GM19099 (cell line): Measurements from ENCODE around the gene DSTN.

Experiments used
- POLR2A ChIP-seq: IDR thresholded peaks from 3 replicates; pipeline ENCODE4 v1.6.1; 2011; ENCODE audit warnings: low read depth; ENCODE audit not compliant: insufficient read length; ENCODE audit errors: extremely low read depth

The DSTN gene

DNA sequence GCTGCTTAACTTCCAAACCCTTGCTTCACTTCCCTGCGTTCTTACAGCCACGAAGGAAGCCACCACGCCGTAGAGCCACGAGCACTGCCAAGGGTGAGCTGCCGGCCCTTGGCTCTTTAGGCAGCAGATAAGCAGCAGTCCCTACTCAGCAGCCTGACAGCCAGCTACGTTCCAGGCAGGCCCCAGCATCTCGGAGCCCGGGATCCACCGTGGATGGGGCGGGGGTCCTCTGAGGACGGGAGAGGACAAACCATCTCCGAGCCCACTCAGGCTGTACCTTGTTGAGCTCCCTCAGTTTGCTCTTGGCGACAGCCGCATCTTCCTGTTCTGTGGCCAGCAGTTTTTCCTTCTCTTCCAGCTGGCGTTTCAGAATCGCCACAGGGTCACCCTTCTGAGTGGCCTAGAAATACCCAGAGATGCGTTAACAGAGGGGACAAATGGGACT is 71.7 kb downstream of the DSTN start:
- no peak for TF ChIP-seq POLR2A

DNA sequence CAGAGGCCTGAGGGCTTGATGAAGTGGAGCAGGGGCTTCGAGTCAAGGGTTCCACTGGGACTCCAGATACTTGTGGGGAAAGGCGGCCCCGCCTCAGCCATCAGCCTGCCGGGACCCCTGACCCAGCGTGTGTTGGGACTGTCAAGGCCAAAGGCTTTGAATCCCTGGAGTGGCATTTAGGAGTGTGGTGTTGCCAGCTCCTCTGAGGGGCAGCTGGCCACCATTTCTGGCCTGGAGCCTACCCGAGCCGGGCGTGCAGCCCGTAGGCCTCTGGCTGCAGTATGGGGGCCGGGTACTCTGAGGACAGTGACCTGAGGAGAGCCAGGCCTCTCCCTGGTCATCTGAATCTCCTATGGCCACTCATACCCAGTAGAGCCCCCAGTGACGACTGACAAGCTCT is 72.1 kb downstream of the DSTN start:
- no peak for TF ChIP-seq POLR2A

DNA sequence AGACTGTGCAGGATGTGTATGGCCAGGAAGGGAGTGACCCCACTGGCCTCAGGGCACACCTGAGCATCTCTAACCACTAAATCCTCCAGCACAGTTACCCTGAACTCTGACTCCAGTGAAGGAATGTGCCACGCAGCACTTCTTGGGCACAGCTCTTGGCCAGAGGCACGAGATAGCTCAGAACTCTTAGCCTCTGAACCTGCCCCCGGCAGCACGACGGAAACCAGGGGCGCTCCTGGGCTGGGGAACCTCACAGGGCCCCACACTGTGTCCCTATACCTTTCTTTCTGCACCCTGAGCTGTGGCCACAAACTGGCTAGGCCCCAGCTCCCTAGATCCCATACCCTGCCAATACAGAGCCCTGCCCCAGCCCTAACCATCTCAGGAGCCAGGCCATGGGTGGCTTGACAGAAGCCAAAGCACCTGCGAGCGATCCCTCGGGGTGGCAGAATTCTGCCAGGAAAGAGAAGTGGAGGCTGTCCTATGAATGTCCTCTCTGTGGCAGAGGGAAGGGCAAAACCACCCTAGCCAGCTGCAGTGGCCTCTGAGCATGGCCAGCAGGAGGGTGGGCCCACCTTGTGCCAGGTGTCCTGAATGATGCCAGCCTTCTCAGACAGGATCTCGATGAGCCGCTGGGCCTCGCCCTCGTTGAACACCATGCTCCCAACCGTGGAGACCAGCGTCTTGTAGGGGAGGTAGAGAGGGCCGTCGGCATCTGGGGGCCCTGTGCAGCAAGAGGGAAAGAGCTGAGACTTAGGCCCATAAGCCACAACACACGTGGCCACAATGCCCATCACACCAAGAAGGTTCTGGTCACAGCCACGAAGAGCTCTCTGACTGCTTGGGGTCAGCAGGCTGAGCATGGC is 72.8 kb downstream of the DSTN start:
- no peak for TF ChIP-seq POLR2A

DNA sequence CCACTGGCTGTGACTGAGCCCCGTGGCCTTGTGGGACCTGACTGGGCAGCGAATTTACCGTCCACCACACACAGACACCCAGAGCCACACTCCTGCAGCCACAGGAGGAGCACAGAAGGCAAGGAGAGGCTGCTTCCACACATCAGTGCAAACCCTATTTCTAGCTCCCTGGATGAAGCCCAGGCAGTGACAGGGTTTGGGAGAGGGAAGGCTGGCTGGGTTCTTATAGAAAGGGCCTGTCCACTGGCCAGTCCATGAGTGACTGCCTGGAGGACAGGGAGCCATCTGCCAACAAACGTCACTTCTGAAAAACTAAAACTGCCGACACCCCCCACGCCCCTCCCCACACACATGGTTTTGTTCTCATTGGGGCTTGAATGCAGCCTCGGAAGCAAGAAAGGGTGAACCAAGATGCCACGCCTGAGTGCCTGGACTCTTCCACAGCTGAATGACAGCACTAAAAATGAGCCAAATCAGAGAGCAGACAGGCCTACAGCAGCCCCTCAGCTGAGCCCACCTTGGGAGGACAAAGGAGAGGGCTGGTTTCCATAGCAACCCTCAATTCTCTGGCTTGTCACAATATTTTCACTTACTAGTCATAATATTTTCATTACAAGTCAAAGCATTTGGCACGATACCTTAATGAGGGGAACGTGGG is 73.8 kb downstream of the DSTN start:
- TF ChIP-seq POLR2A = no peak

DNA sequence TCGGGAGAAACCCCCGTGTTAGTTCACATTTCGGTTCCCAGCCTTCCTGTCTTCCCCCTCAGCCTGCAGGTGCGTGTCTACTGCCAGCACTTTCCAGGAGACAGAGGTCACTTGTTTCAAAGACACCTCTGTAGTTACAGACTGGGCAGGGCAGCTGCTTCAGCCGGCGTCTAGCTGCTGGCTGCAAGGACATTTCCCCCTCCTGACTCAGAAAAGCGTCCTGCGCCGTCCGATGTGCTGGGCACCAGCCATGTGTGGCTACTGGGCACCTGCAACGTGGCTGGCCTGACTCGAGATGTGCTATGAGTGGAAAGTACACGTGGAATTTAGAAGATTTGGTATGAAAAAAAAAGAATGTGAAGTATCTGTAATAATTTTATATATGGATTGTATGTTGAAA is 74.6 kb downstream of the DSTN start:
- no peak for TF ChIP-seq POLR2A

DNA sequence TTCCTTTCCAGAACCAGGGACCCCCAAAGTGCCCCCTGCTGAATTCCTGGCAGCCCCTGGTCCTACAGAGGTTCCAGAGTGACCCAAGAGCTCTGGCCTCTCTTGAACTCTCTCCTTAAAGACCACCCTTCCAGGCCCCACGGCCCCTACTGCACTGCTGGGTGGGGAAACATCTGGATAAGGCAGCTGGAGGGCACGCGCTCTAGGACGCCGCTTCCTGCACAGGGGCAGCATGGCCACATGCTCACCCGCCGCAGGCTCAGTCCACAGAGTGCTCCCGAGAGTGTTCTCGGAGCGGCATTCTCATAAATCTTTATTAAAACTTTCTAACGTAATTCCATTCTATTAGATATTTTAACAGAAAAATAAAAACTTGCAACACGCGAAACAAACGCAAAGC is 75.1 kb downstream of the DSTN start:
- no peak for TF ChIP-seq POLR2A

DNA sequence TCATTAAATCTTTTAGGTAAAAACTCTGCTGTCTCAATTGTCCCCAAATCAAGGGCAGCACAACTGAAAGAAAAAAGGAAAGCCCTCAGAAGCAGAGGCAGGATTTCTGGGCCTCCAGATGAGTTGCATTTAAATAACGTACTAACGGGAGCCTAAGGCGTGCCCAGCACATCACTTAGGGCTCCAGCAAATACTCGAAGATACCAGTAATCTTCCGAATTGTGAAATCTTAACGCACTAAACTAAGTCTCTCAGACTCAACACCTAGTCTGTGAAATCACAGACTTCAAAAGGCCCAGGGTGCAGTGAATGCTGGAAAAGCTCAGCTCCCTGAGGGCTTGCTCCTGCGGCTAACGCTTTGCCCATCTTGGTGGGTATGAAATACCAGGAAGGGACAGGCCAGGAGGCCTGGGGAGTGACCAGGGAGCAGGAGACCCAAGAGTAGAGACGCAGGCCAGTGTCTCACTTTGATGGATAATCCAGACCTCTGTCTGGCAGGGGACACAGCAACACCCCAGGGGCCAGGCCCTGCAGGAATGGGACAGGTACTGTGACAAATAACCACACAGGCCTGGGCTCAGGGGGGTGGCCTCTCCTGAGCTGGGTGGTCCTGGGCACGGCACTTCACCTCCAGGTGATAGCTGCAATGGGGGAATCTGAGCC is 75.8 kb downstream of the DSTN start:
- no peak for TF ChIP-seq POLR2A

DNA sequence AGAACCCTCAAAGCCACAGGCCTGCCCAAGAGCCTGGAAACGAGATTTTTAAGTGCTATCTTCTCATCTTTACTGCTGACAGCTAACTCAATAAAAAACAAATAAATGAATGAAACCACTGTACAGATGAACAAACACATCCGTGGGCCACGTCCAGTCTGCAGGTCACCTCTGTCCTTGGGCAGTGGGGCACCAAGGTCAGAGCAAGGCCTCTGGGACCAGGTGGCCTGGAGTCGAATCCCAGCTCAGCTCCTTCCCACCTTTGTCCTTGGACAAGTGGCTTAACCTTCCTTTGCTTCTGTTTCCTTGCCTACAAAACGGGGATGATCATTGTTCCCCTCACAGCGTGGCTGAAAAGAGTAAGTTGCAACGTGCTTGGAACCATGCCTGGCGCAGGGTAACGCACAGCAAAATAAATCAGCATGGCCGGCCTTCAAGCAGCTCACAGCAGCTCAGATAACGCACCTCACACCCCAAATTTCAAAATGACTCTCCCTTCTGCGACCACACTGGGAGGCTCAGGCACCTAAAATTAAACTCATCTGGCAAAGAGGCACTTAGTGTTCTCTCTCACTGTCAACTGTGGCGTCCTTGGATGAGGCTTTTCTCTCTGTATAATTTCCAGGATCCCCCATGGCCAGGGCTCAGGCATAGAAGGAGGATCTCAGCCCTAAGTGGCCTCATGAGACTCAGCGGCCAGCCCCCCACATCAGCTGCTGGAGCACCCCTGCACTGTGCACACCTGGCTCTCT is 76.5 kb downstream of the DSTN start:
- no peak for TF ChIP-seq POLR2A

DNA sequence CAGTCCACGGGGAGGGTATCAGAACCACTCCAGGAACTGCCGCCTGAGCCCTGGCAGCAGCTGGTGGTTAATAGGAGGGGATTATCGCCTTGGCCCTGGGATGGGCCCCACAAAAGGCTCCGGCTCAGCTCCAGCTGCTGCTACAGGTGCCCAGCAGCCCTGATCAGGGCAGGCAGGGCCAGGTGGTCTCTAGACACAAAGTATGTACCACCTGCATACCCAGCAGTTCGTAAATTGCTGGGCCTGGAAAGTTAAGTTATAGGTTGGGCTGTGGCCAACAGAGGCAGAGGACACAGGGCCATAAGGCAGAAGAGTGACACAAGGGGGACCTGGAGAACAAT is 77.1 kb downstream of the DSTN start:
- TF ChIP-seq POLR2A = no peak

DNA sequence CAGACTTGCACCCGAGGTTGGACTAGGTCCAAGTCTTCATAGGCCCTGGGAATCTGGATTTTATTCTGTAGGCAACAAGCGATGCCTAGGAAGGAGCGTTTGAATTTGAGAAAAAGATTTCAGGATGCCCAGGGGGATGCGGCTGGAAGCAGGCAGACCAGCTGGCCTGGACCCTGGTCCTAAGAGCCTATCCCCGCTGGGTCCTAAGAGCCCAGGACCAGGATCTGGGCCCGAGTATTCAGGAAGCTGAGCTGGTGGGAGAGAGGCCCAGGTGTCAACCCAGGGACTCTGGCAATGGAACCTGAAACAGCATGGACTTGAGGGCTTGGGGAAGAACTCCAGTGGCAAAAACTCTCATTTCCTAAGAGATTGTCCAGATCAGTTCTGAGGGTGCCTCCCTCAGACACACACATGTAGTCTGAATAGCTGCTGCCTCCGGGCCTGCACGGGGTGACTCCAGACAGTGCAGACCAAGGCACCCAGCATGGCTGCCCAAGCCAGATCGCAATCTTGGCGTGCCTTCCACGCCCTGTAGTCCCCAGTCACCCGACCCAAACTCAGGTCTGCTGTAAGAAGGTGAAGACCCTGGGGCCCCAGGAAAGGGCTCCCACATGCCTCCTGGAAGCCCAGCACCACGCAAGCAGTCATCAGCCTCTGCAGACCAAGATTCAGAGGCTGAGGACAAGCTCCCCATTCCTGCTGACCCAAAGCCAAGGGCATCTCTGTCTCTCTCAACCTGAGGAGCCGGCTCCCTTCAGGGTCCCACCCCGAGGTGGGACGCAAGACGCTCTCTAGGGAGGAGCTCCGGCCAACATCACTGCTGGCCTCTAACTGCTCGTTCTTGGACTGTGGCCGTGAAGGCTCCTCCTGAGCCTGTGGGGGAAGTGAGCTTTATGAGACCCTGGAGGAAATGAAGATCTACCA is 77.8 kb downstream of the DSTN start:
- TF ChIP-seq POLR2A = no peak

DNA sequence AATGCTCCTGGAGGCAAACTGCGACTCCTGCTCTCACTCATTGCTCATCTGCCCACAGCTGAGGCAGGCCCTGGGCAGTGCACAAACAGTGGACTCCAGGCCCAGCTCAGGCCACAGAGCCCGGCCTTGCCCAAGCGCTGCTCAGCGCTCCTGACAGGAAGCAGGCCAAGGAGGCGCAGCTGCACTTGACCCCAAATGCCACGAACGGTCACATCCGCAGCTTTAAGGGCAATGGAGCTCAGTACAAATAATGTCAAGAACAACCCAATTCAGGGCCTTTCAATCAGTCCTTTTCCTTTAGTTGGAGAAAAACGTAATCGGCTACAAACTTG is 78.4 kb downstream of the DSTN start:
- TF ChIP-seq POLR2A = no peak

DNA sequence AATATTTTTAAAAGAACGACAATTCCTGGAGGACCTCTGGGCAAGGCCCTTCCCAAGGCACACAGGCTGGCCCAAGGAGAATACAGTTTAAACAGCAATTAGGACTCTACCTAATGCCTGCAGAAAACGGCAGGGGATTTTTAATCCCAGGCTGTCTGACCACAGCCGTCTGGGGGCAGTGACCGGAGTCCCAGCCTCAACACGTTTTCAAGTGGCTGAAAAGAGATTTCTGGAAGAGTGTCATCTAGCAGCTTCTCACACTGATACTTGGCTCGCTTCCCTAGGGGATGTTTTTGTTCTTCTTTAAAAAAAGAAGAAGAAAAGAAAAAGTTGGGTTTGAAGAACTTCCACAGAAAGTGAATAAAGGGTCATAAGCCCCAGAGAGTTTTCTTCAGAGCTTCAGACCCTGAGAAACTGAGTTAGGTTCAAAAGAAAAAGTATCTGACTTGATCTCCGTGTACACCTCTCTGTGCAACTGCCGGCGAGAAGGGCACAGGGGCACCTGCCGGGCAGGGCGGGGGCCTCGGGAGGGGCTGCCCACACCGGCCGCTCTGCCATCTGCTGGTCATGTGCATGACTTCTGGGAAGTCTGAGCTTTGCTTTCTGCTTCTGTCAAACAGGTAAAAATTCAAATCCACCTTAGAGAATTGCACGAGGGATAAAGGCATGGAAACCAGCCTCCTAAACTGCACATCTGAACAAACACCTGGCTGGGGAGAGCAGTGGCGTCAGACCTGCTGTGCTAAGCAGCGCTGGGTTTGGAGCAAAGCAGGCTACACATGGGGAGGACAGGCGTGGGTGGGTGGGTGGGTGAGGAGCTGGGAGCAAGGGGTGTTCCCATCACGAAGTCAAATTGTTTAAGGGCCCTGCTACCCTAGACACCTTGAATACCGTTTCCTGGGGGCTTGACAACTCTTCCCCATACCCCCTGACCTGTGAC is 79.2 kb downstream of the DSTN start:
- no peak for TF ChIP-seq POLR2A
